OCI-M1 (cell line): ENCODE measurements around the gene GPATCH8.
A peak's percentile ranks its signal among the peaks of the same experiment; 100 is the strongest.
"Not testable (repeated sequence)": the region's sequence is repeated elsewhere in the genome, so short reads cannot be mapped to it uniquely, and the experiment has no call there.

ENCODE experiments used
- DNase-seq: peaks from one replicate; lab custom pipeline; 2025; lab: John Stamatoyannopoulos, UW

The GPATCH8 gene

GRCh38 chr17:44527102-44527501 lies 23.9 kb upstream of the GPATCH8 start:
- no peak for DNase-seq

GRCh38 chr17:44523672-44523972 lies 20.4 kb upstream of the GPATCH8 start:
- DNase-seq: no peak

DNA sequence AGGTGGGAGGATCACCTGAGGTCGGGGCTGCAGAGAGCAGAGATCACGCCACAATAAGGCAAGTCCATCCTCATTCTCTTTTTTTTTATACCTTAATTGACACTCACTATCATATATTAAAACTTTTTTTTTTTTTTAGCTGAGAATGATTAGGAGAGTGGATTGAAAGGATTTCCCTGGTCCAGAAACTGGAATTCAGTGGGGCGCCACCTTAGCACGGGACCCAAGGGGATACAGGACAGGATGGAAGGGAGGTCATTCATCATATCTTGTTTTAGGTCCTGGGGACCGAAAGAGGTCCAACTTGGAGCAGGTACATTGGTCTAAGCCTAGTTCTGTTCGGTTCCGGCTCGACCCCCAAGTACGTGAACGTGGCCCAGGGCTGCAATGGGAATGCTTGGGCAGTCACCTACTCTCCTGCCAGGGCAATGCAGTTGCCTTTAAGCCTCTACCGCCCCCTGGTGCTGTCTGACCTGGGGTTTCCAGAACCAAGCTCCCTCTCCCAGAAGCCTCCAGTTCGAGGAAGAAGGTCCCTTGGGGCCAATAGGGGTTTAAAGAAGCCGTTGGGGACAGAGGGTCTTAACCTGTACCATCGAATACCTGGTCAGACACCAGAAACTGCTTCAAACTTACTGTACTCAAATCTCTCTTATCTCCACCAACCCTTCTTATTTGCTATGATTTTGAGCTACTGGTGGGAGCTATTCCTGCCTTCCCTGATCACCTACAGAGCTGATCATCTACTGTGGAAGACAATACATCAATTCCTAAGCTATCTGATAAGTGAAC lies 19.9 kb upstream of the GPATCH8 start:
- DNase-seq: peak; percentile 93

GRCh38 chr17:44518032-44518431 lies 14.8 kb upstream of the GPATCH8 start:
- no peak for DNase-seq

GRCh38 chr17:44511241-44512134 lies 8.3 kb upstream of the GPATCH8 start:
- DNase-seq: peak; percentile 91

DNA sequence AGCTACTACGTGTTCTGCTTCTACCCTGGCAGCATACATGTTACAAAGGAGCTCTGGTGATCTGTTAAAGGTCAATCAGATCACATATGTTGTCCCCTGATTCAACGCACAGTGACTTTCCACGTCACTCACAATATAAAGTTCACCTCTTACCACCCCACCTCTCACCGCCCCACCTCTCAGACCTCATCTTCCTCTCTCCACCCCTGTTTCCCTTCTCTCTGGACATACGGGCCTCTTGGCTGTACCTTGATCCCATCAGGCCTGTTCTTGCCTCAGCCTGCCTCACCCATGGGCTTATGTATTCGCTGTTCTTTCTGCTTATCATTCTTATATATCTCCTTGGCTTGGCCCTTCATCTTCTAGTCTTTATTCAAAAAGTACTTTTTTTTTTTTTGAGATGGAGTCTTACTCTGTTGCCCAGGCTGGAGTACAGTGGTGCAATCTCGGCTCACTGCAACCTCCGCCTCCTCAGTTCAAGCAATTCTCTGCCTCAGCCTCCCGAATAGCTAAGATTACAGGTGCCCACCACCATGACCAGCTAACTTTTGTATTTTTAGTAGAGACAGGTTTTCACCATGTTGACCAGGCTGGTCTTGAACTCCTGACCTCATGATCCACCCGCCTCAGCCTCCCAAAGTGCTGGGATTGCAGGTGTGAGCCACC lies 3.9 kb upstream of the GPATCH8 start:
- not testable (repeated sequence) for DNase-seq

GRCh38 chr17:44502598-44503146 lies 534 bp downstream of the GPATCH8 start:
- DNase-seq: peak; percentile 54

DNA sequence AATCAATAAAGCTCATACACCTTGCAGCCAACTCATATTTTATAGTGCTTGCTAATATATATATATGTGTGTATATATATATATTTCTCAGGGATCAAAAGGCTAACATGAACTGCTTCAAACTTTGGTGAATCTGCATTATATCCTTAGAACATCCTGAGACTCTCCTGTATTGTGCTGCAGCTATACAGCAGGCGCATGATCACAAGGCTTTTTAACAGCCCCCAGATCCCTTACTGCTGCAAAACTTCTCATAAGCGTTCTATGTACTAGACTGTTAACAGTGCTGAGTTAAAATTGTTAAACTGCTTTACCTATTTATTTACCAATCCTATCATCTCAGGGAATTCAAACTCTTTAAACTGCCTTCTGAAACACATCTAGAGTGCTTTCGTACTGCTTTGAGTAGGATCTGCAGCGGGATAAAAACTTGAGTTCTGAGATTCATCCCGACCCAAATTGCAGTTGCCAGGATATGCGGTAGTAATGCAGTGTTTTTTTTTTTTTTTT lies 1.3 kb downstream of the GPATCH8 start:
- peak; percentile 30 for DNase-seq

DNA sequence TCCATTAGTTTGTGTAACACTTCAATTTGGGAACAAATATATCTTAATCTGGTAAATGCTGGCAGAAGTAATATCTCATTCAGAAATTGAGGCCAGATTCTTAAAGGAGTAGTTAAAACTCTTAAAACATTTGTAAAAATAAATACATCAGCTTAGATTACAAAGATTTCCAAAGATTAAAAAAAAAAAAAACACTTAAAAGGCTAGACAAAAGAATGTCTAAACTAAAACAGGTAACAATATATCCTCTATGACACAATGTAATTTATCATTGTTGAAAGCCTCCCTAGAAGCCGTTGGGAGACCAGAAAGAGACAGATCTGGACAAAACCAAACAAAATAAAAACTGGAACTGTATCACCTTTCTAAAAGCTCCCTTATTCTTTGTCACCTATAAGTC lies 3.5 kb downstream of the GPATCH8 start:
- no peak for DNase-seq

DNA sequence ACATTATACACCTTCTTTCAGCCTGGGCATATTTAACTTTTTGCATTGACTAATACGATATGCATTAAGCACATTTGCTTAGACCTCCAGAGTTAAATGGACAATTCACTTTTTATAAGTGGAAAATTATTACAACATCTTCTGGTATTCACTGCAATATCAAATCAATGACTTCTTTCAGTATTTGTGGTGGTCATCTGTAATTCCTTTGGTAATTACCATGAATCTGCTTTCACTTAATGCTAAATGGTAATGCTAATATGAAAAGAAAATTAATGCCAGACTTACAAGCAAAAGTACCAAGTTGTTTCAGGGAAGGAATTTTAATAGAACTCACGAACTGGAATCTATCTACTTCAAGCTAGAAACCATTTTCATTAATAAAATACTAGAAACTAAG lies 6.4 kb downstream of the GPATCH8 start:
- no peak for DNase-seq

GRCh38 chr17:44493339-44493738 lies 9.9 kb downstream of the GPATCH8 start:
- DNase-seq: no peak

DNA sequence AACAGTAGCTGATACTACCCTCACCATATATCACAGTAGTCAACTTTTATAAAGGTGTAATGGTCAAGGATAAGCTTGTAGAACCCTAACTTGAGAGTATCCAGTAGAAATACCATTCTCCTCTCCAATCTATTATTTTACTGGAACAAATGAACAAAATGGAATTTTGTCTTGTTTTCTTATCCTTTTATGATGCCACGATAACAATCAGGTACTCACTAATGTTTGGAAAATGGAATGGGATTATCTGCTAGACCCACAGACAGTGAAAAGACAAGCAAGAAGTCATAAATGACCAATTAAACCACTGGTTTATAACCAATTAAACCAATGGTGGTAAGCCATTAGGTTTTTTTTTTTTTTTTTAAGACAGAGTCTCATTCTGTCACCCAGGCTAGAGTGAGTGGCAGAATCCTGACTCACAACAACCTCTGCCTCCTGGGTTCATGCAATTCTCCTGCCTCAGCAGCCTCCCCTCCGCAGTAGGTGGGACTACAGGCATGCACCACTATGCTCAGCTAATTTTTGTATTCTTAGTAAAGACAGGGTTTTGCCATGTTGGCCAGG lies 10.4 kb downstream of the GPATCH8 start:
- DNase-seq: no peak

- DNase-seq: no peak
These were observed 13.6 kb downstream of the GPATCH8 start for GRCh38 chr17:44489581-44489980.

GRCh38 chr17:44487170-44487569 lies 16.0 kb downstream of the GPATCH8 start:
- DNase-seq: no peak

GRCh38 chr17:44473367-44473766 lies 29.8 kb downstream of the GPATCH8 start:
- DNase-seq: no peak

- no peak for DNase-seq
These were observed 33.5 kb downstream of the GPATCH8 start for GRCh38 chr17:44469676-44470075.

- peak; percentile 31 for DNase-seq
These were observed 36.1 kb downstream of the GPATCH8 start for GRCh38 chr17:44467108-44467507.

DNA sequence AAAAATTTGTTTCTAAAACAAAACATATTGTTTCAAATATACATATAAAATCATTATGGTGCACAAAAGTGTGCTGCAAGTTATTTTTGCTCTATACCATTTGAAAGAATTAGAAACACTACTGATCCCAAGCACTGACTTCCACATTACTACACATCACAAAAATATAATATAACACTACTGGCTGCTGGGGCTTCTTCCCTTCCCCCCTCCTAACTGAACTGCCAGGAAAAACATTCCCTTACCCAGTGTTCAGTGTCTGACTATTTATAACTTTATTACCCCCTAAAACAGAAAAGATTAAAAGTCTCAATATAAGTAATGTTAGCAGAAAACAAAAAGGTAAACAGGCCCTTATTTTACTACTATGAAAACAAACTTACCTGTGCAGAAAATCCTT lies 36.9 kb downstream of the GPATCH8 start:
- DNase-seq: no peak

DNA sequence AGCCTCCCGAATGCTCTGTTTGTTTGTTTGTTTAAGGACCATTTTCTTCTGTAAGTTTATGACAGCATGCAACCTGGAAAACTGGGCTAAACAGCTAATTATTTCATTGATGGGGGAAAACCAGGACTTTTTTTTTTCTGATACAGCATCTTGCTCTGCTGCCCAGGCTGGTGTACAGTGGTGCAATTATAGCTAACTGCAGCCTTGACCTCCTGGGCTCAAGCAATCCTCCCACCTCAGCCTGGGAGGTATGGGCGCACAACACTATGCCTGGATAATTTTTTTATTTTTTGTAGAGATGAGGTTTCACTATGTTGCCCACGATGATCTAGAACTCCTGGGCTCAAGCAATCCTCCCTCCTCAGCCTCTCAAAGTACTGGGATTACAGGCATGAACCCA lies 37.3 kb downstream of the GPATCH8 start:
- DNase-seq: no peak

GRCh38 chr17:44465276-44465675 lies 37.9 kb downstream of the GPATCH8 start:
- DNase-seq: no peak

DNA sequence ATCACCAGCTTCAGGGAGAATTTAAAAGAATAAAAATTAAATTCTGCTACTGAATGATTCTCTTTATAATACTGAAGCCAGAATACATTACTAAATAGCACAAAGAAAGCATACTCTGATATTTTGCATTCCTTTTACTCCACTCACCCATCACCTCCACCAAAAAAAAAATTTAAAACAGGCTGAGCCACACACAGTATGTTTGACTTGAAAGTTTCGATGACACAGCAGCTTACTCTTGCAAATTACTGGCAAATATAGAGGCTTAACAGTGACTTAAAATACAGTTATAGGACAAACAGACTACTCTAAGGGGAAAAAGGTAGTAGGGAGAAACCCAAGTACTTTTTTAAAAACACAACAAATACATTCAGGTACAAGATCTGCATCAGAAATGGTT lies 39.2 kb downstream of the GPATCH8 start:
- DNase-seq: no peak

DNA sequence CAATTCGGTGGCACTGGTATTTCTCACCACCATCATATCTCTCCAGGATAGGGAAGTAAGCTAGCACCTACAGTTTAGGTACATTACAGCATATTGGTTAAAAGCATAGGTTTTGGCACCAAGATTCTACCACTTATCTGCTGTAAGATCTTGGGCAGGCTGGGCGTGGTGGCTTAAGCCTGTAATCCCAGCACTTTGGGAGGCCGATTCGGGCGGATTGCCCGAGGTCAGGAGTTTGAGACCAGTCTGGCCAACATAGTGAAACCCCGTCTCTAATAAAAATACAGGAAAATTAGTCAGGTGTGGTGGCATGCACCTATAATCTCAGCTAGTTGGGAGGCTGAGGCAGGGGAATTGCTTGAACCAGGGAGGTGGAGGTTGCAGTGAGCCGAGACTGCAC lies 51.4 kb downstream of the GPATCH8 start:
- no peak for DNase-seq
